ENCODE measurements around the gene GATAD2B. TPM values are rescaled to one million over a fixed set of nuclear protein-coding genes. Genes with fewer than 3 reads are reported as not detected.
A peak's percentile ranks its signal among the peaks of the same experiment; 100 is the strongest.

GATAD2B gene
- total and polyA plus RNA-seq, 9 donors: 11.2 to 73.0 (median 55.8) TPM

- no peak for DNase-seq
- H3K27ac ChIP-seq: no peak overlapping the region
- no peaks in the 10 kb centered on the region for H3K27me3 ChIP-seq
- no peak overlapping the region for H3K4me3 ChIP-seq
- H3K9me3 ChIP-seq: no peaks in the 10 kb centered on the region
- H3K36me3 ChIP-seq: no peaks in the 10 kb centered on the region
- TF ChIP-seq POLR2A (IDR thresholded peaks at IDR 0.05) (no peak), CTCF (IDR thresholded peaks at IDR 0.05) (no peak), EP300 (IDR thresholded peaks at IDR 0.05) (no peak)
- 82 to 88% (median 86%) methylated on average over 5 of the region's 5 CpGs for WGBS, 3 donors
- no peaks in the 10 kb centered on the region for H3K4me1 ChIP-seq (ENCODE audit: insufficient read depth)
- intact Hi-C loops (cut with DNase I): no loop called here
Measured at GRCh38 chr1:153929426-153929825, 6.7 kb upstream of the GATAD2B start.

- TF ChIP-seq POLR2A (IDR thresholded peaks at IDR 0.05): no peak
- TF ChIP-seq EP300 (IDR thresholded peaks at IDR 0.05): no peak
- no peak for TF ChIP-seq CTCF (IDR thresholded peaks at IDR 0.05)
- Histone ChIP-seq H3K4me1 (ENCODE audit: insufficient read depth) (no peaks in the 10 kb centered on the region), H3K4me3 (no peak overlapping the region), H3K27me3 (no peaks in the 10 kb centered on the region), H3K27ac (no peak overlapping the region), H3K9me3 (no peaks in the 10 kb centered on the region), H3K36me3 (no peaks in the 10 kb centered on the region)
- peak in 1 of 5 donors; percentile 18 for DNase-seq
- 51 to 60% (median 51%) methylated on average over 4 of the region's 4 CpGs for WGBS, 3 donors
- intact Hi-C loops (cut with DNase I): no loop called here
Measured at GRCh38 chr1:153928791-153929341, 6.1 kb upstream of the GATAD2B start.

GRCh38 chr1:153928245-153928644 lies 5.5 kb upstream of the GATAD2B start:
- Histone ChIP-seq H3K9me3 (no peaks in the 10 kb centered on the region), H3K27ac (no peak overlapping the region), H3K27me3 (no peaks in the 10 kb centered on the region), H3K36me3 (no peaks in the 10 kb centered on the region), H3K4me1 (ENCODE audit: insufficient read depth) (no peaks in the 10 kb centered on the region), H3K4me3 (no peak overlapping the region)
- DNase-seq: no peak
- no peak for TF ChIP-seq CTCF (IDR thresholded peaks at IDR 0.05)
- TF ChIP-seq EP300 (IDR thresholded peaks at IDR 0.05): no peak
- no peak for TF ChIP-seq POLR2A (IDR thresholded peaks at IDR 0.05)
- WGBS, 3 donors: 78 to 86% (median 79%) methylated on average over 1 of the region's 1 CpG
- intact Hi-C loops (cut with DNase I): no loop called here

- no peaks in the 10 kb centered on the region for H3K36me3 ChIP-seq
- no peak for DNase-seq
- H3K27ac ChIP-seq: no peak overlapping the region
- WGBS, 3 donors: 65 to 81% (median 74%) methylated on average over 4 of the region's 4 CpGs
- H3K4me1 ChIP-seq (ENCODE audit: insufficient read depth): no peaks in the 10 kb centered on the region
- no peaks in the 10 kb centered on the region for H3K9me3 ChIP-seq
- TF ChIP-seq EP300 (IDR thresholded peaks at IDR 0.05) (no peak), CTCF (IDR thresholded peaks at IDR 0.05) (no peak), POLR2A (IDR thresholded peaks at IDR 0.05) (no peak)
- no peaks in the 10 kb centered on the region for H3K27me3 ChIP-seq
- intact Hi-C loops (cut with DNase I): no loop called here
- no peak overlapping the region for H3K4me3 ChIP-seq
Measured at GRCh38 chr1:153926405-153926804, 3.6 kb upstream of the GATAD2B start.

Data from ovary (tissue), 9 donors.